GM23248 (cell line): Measurements from ENCODE around the gene LRMDA. TPM values are rescaled to one million over a fixed set of nuclear protein-coding genes. Genes with fewer than 3 reads are reported as not detected.

Experiments
- DNase-seq: peaks from one replicate; pipeline ENCODE4 v3.0.0-alpha.2; 2015
- H2AFZ ChIP-seq: fragments of 200-600 bp; sonication (generic); 2 replicates; pipeline ENCODE4 v1.6.1; 2016; ENCODE audit warnings: antibody characterized with exemption
- H3F3A ChIP-seq: fragments of 200-600 bp; sonication (generic); 2 replicates; pipeline ENCODE4 v1.6.1; 2016; ENCODE audit warnings: mild to moderate bottlenecking, antibody characterized with exemption, mixed run types; ENCODE audit not compliant: insufficient read depth
- H3K27ac ChIP-seq: fragments of 200-600 bp; sonication (generic); 2 replicates; pipeline ENCODE4 v1.5.1; 2016; ENCODE audit warnings: mild to moderate bottlenecking
- H3K27me3 ChIP-seq: fragments of 200-600 bp; sonication (generic); replicated peaks from 2 replicates; pipeline ENCODE4 v1.6.1; 2016; ENCODE audit warnings: mild to moderate bottlenecking; ENCODE audit not compliant: insufficient read depth
- H3K36me3 ChIP-seq: fragments of 200-600 bp; sonication (generic); 2 replicates; pipeline ENCODE4 v1.6.1; 2016; ENCODE audit warnings: low read depth, mild to moderate bottlenecking
- H3K4me1 ChIP-seq: fragments of 200-600 bp; sonication (generic); 2 replicates; pipeline ENCODE4 v1.6.1; 2016; ENCODE audit warnings: mild to moderate bottlenecking; ENCODE audit not compliant: insufficient read depth
- H3K4me2 ChIP-seq: fragments of 200-600 bp; sonication (generic); one replicate; pipeline ENCODE4 v1.6.1; 2016; ENCODE audit warnings: mild to moderate bottlenecking; ENCODE audit not compliant: unreplicated experiment
- H3K4me3 ChIP-seq: fragments of 200-600 bp; sonication (generic); 2 replicates; pipeline ENCODE4 v1.5.1; 2016; ENCODE audit warnings: mild to moderate bottlenecking
- H3K79me2 ChIP-seq: fragments of 200-600 bp; sonication (generic); 2 replicates; pipeline ENCODE4 v1.6.1; 2016; ENCODE audit warnings: mild to moderate bottlenecking; ENCODE audit not compliant: insufficient read depth
- H3K9ac ChIP-seq: fragments of 200-600 bp; sonication (generic); 2 replicates; pipeline ENCODE4 v1.6.1; 2016; ENCODE audit warnings: mild to moderate bottlenecking
- H3K9me2 ChIP-seq: fragments of 200-600 bp; sonication (generic); 2 replicates; pipeline ENCODE4 v1.6.1; 2016; ENCODE audit warnings: mixed run types, mild to moderate bottlenecking, moderate library complexity; ENCODE audit not compliant: insufficient read depth
- H3K9me3 ChIP-seq: fragments of 200-600 bp; sonication (generic); one replicate; pipeline ENCODE4 v1.6.1; 2017; ENCODE audit warnings: low read depth
- H4K20me1 ChIP-seq: fragments of 200-600 bp; sonication (generic); 2 replicates; pipeline ENCODE4 v1.6.0; 2016; ENCODE audit not compliant: insufficient read depth
- EZH2 ChIP-seq: fragments of 200-600 bp; sonication (generic); IDR thresholded peaks from 2 replicates; pipeline ENCODE4 v1.6.1; 2018; ENCODE audit warnings: antibody characterized with exemption, mild to moderate bottlenecking; ENCODE audit not compliant: insufficient read depth, poor library complexity, severe bottlenecking
- EZH2phosphoT487 ChIP-seq: fragments of 200-600 bp; sonication (generic); IDR thresholded peaks from 2 replicates; pipeline ENCODE4 v1.6.1; 2018; ENCODE audit warnings: antibody characterized with exemption, moderate library complexity, mild to moderate bottlenecking, low read depth; ENCODE audit not compliant: insufficient read depth
- WGBS, 2 experiments: methylation state at CpG; one replicate each; pipeline ENCODE4 v1.1.6; 2015 to 2017; ENCODE audit warnings: low lambda C conversion rate in 2 of 2, low coverage in 1 of 2; ENCODE audit errors: missing lambda C conversion rate in 2 of 2; 5-methylcytosine and 5-hydroxymethylcytosine counted together
- in situ Hi-C: fragments of 300-500 bp; cut with MboI; formaldehyde crosslinking; loops from 2 replicates; pipeline ENCODE4 v1.15.0; 2020
- polyA plus RNA-seq: library from polyadenylated mRNA; unstranded; fragments of >200 nt; fragmentation: Nextera tagmentation; extraction: Ambion mirVana; gene quantifications from 2 replicates; pipeline ENCODE4 v1.2.1, GENCODE V29; 2016
- total RNA-seq: library from RNA; depleted of rRNA; stranded (reverse); fragments of >200 nt; shearing (Covaris generic); gene quantifications from 2 replicates; pipeline ENCODE4 v1.2.3, GENCODE V29; 2014

Gene LRMDA
- total and polyA plus RNA-seq, 2 experiments from 2014 or later: 2.6 TPM; not detected in 1

DNA sequence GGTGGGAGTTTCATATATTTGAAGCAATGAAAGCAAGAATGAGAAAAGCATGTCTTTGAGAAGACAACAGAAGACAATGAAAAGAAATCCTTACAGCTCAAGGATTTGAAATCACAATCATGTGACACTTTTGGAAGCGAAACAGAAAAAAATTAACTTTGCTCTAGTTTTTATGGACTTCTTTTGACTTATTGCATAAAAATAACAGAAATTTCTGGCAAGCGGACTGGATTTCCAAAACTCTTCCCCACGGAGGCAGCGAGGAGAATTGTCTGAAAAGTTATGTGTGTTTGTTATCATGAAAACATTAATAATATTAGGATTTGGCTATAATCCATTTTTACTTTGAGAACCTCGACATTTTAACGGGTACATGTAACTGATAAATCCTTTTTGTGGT, 223.3 kb downstream of the LRMDA start:
- Histone ChIP-seq H3K9me3 (no peaks in the 10 kb centered on the region), H3K4me2 (no peak overlapping the region), H3K27me3 (0 out of 2 replicates have a peak, but pooled peaks cover 17% of the 10 kb centered on the region), H3F3A (peaks cover 16% of the 10 kb centered on the region; the same call in 1 of the 2 replicates), H3K4me3 (no peak overlapping the region; the same call in 1 of the 2 replicates), H3K9ac (no peak overlapping the region), H2AFZ (no peak overlapping the region), H4K20me1 (no peaks in the 10 kb centered on the region), H3K79me2 (no peaks in the 10 kb centered on the region), H3K9me2 (no peaks in the 10 kb centered on the region), H3K36me3 (no peaks in the 10 kb centered on the region), H3K27ac (no peak overlapping the region), H3K4me1 (peaks cover 13% of the 10 kb centered on the region)
- DNase-seq: no peak
- TF ChIP-seq EZH2phosphoT487 (no peak), EZH2 (no peak)
- WGBS, 2 experiments: 36% methylated on average over 6 of the region's 6 CpGs
- in situ Hi-C loops: no loop called here

DNA sequence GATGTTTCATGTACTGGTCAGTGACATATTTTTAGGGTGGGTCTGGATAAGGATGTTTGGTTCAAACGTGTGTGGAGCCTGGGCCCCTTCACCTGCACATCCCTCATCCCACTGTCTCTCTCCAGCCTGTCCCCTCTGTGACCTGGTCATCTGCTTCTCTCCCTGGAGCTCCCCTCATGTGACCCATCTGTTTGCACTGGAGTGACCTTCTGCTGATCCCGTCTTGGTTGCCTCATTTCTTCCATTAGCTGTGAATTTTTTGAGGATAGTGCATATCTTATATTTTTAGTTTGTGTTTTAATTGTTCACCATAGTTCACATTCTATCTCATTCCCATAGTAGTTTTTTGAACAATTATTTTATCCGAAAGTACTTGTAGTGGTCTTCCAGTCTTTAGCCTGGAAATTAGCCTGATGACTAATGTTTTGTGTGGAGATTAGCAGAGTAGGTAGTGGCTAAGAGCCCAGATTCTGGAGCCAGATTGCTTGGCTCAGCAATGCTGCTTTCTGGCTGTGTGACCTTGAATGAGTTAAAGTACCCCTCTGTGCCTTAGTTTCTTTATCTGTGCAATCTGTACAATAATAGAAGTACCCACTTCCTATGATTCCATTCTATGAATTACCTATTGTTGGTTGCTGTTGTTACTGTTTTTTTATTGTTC, 224.5 kb downstream of the LRMDA start:
- Histone ChIP-seq H3K9ac (no peak overlapping the region), H4K20me1 (no peaks in the 10 kb centered on the region), H3K27ac (no peak overlapping the region), H3K27me3 (peaks cover 26% of the 10 kb centered on the region; the same call in 1 of the 2 replicates), H3K9me3 (no peaks in the 10 kb centered on the region), H3K4me1 (peaks cover 13% of the 10 kb centered on the region), H3K79me2 (no peaks in the 10 kb centered on the region), H3K4me2 (no peak overlapping the region), H3F3A (peaks cover 16% of the 10 kb centered on the region; the same call in 1 of the 2 replicates), H3K4me3 (no peak overlapping the region), H3K36me3 (no peaks in the 10 kb centered on the region), H2AFZ (no peak overlapping the region), H3K9me2 (no peaks in the 10 kb centered on the region)
- 38 to 39% methylated on average over 3 of the region's 3 CpGs for WGBS, 2 experiments
- in situ Hi-C loops: no loop called here
- peak; percentile 65 for DNase-seq
- TF ChIP-seq EZH2 (no peak), EZH2phosphoT487 (no peak)

DNA sequence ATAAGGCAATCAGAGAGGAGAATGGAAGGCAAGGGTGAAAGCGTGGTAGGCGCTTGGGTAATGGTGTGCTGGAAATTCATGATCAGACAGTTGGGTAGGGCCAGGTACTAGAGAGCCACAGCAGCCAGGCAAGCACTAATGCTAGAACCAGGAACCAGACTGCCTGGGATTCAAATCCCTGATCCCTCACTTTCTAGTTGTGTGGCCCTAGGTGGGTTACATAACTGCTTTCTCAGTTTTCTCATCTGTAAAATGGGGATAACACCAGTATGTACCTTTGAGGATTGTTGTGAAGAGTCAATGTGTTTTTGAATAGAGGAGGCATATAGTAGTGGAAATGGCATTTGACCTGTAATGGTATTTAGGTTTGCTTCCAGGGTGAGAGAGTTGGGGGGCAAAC, 225.9 kb downstream of the LRMDA start:
- H3K9me2 ChIP-seq: no peaks in the 10 kb centered on the region
- in situ Hi-C loops: no loop called here
- no peak overlapping the region for H3K27ac ChIP-seq
- H3K36me3 ChIP-seq: no peaks in the 10 kb centered on the region
- no peak for DNase-seq
- H3K9ac ChIP-seq: no peak overlapping the region
- H3K9me3 ChIP-seq: no peaks in the 10 kb centered on the region
- no peaks in the 10 kb centered on the region for H3K79me2 ChIP-seq
- peaks cover 16% of the 10 kb centered on the region; the same call in 1 of the 2 replicates for H3F3A ChIP-seq
- no peaks in the 10 kb centered on the region for H4K20me1 ChIP-seq
- no peak overlapping the region for H3K4me2 ChIP-seq
- H2AFZ ChIP-seq: no peak overlapping the region
- H3K4me3 ChIP-seq: no peak overlapping the region
- peaks cover 13% of the 10 kb centered on the region for H3K4me1 ChIP-seq
- TF ChIP-seq EZH2 (no peak), EZH2phosphoT487 (no peak)
- 95 to 98% methylated on average over 2 of the region's 2 CpGs for WGBS, 2 experiments
- peaks cover 30% of the 10 kb centered on the region; the same call in 1 of the 2 replicates for H3K27me3 ChIP-seq

GRCh38 chr10:75658036-75658435, 226.6 kb downstream of the LRMDA start:
- H4K20me1 ChIP-seq: no peaks in the 10 kb centered on the region
- H3K79me2 ChIP-seq: no peaks in the 10 kb centered on the region
- H2AFZ ChIP-seq: no peak overlapping the region
- no peak overlapping the region for H3K27ac ChIP-seq
- H3F3A ChIP-seq: peaks cover 16% of the 10 kb centered on the region; the same call in 1 of the 2 replicates
- WGBS, 2 experiments: 91 to 92% methylated on average over 4 of the region's 4 CpGs
- TF ChIP-seq EZH2: no peak
- TF ChIP-seq EZH2phosphoT487: no peak
- no peak overlapping the region for H3K9ac ChIP-seq
- H3K4me2 ChIP-seq: no peak overlapping the region
- H3K4me1 ChIP-seq: peaks cover 18% of the 10 kb centered on the region
- no peaks in the 10 kb centered on the region for H3K9me3 ChIP-seq
- H3K27me3 ChIP-seq: peaks cover 30% of the 10 kb centered on the region; the same call in 1 of the 2 replicates
- H3K9me2 ChIP-seq: no peaks in the 10 kb centered on the region
- no peaks in the 10 kb centered on the region for H3K36me3 ChIP-seq
- DNase-seq: no peak
- in situ Hi-C loops: no loop called here
- H3K4me3 ChIP-seq: no peak overlapping the region
